ENCODE results near the gene RAF1.

GRCh38 chr3:12695112-12695511 lies 31.2 kb upstream of the RAF1 start:
- TF ChIP-seq CTCF (IDR thresholded peaks at IDR 0.05 in 4 of 5, conservative IDR thresholded peaks at IDR 0.05 in 1 of 5) (no peak), POLR2A (IDR thresholded peaks at IDR 0.05) (no peak)
